ENCODE measurements around the gene PDILT.

DNA sequence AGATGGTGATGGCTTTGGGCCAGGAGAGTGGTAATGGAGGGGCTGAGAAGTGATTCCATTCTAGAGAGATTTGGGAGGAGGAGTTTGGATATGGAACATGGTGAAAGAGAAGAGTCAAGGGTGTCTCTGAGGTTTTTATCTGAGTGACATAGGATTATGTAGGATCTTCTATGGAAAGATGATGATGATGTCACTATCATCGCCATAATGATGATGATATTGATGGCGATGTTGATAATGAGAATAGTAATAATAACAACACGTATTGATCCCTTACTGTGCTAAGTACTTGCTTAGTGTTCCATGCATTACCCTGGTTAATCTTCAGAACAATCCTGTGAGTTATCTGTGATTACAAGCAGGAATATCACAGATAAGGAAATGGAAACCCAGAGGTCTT is 16.6 kb downstream of the PDILT start:
- TF ChIP-seq, protein P1, sequence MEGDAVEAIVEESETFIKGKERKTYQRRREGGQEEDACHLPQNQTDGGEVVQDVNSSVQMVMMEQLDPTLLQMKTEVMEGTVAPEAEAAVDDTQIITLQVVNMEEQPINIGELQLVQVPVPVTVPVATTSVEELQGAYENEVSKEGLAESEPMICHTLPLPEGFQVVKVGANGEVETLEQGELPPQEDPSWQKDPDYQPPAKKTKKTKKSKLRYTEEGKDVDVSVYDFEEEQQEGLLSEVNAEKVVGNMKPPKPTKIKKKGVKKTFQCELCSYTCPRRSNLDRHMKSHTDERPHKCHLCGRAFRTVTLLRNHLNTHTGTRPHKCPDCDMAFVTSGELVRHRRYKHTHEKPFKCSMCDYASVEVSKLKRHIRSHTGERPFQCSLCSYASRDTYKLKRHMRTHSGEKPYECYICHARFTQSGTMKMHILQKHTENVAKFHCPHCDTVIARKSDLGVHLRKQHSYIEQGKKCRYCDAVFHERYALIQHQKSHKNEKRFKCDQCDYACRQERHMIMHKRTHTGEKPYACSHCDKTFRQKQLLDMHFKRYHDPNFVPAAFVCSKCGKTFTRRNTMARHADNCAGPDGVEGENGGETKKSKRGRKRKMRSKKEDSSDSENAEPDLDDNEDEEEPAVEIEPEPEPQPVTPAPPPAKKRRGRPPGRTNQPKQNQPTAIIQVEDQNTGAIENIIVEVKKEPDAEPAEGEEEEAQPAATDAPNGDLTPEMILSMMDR (conservative IDR thresholded peaks at IDR 0.05; ENCODE audit: low read depth, low read length): no peak
- TF ChIP-seq EZH2phosphoT487 (IDR thresholded peaks at IDR 0.05; ENCODE audit: borderline replicate concordance, low read length): no peak
